ENCODE results near the gene SORBS1. TPM values are rescaled to one million over a fixed set of nuclear protein-coding genes. Genes with fewer than 3 reads are reported as not detected.

SORBS1 gene
- total and polyA plus RNA-seq, 2 of the 13 experiments (the other 11 are each of a cell fraction or from before 2014, with no cell fraction given) = 16.8 to 39.8 TPM

DNA sequence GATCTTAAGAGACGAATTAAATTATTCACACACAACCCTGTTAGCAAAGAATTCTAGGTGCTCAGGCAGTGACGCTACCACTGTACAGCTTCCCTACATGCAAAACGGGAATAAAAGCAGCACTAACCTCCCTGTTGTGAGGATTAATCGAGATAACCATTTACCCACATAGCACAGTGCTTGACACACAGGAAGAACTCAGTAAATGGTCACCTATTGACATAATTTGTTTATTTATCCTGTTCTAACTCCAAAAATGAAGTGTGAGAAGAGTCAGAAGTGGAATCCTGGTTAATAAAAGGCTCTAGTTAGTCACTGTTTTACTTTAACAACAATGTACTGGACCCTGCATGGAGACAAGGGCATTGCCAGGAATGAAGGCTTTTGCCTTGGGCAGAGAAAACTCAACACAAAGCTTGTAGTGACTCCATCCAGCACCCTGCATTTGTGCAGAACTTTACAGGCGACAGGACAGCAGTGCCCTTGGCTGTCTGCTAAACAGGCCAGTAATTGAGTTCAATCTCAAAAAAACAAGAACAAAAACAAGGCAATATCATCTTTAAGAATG lies 103.8 kb downstream of the SORBS1 start (continued):
- TF ChIP-seq, protein P1, sequence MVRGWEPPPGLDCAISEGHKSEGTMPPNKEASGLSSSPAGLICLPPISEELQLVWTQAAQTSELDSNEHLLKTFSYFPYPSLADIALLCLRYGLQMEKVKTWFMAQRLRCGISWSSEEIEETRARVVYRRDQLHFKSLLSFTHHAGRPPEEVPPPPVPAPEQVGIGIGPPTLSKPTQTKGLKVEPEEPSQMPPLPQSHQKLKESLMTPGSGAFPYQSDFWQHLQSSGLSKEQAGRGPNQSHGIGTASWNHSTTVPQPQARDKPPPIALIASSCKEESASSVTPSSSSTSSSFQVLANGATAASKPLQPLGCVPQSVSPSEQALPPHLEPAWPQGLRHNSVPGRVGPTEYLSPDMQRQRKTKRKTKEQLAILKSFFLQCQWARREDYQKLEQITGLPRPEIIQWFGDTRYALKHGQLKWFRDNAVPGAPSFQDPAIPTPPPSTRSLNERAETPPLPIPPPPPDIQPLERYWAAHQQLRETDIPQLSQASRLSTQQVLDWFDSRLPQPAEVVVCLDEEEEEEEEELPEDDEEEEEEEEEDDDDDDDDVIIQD (CRISPR knock-in tag; IDR thresholded peaks at IDR 0.05; ENCODE audit: low read depth) = no peak
- no peak for TF ChIP-seq ZNF674 (CRISPR knock-in tag; IDR thresholded peaks at IDR 0.05; ENCODE audit: low read depth)
- TF ChIP-seq ZFYVE20 (CRISPR knock-in tag; IDR thresholded peaks at IDR 0.05; ENCODE audit: borderline replicate concordance, low read depth) = no peak
- TF ChIP-seq SNRNP70 (IDR thresholded peaks at IDR 0.05; ENCODE audit: low read depth, low read length) = no peak
- no peak for TF ChIP-seq ZNF431 (CRISPR knock-in tag; IDR thresholded peaks at IDR 0.05; ENCODE audit: borderline replicate concordance, low read depth)
- TF ChIP-seq ZNF780A (CRISPR knock-in tag; IDR thresholded peaks at IDR 0.05) = no peak
- peak; percentile 65 for TF ChIP-seq TARDBP (CRISPR knock-in tag; IDR thresholded peaks at IDR 0.05)
- TF ChIP-seq ZNF629 (CRISPR knock-in tag; conservative IDR thresholded peaks at IDR 0.05) = no peak
- TF ChIP-seq SAFB2 (CRISPR knock-in tag; IDR thresholded peaks at IDR 0.05; ENCODE audit: borderline replicate concordance, low read depth) = no peak
- TF ChIP-seq RAD21 (CRISPR knock-in tag; IDR thresholded peaks at IDR 0.05) = no peak
- 0 out of 2 replicates have a peak, but pooled peaks have one; percentile 7 for TF ChIP-seq NFYB (CRISPR knock-in tag; IDR thresholded peaks at IDR 0.05)
- TF ChIP-seq ZNF724P (CRISPR knock-in tag; IDR thresholded peaks at IDR 0.05; ENCODE audit: borderline replicate concordance) = no peak
- TF ChIP-seq ZBTB43 (CRISPR knock-in tag; conservative IDR thresholded peaks at IDR 0.05) = peak; percentile 73
- no peak for TF ChIP-seq JDP2 (CRISPR knock-in tag; IDR thresholded peaks at IDR 0.05; ENCODE audit: borderline replicate concordance)
- TF ChIP-seq ZMYM2 (CRISPR knock-in tag; IDR thresholded peaks at IDR 0.05) = no peak
- TF ChIP-seq MEIS2 (CRISPR knock-in tag; IDR thresholded peaks at IDR 0.05) = peak; percentile 61; the same call in 1 of the 2 replicates
- TF ChIP-seq NFYC (CRISPR knock-in tag; IDR thresholded peaks at IDR 0.05) = no peak
- peak; percentile 35; the same call in 1 of the 2 replicates for TF ChIP-seq IKZF5 (CRISPR knock-in tag; IDR thresholded peaks at IDR 0.05)
- TF ChIP-seq KLF13 (CRISPR knock-in tag; IDR thresholded peaks at IDR 0.05) = no peak
- no peak; the same call in 1 of the 2 replicates for TF ChIP-seq ZBTB20 (CRISPR knock-in tag; IDR thresholded peaks at IDR 0.05; ENCODE audit: borderline replicate concordance, low read depth)
- TF ChIP-seq PAF1 (CRISPR knock-in tag; IDR thresholded peaks at IDR 0.05) = no peak
- no peak for TF ChIP-seq ZNF839 (CRISPR knock-in tag; IDR thresholded peaks at IDR 0.05; ENCODE audit: borderline replicate concordance)
- TF ChIP-seq TEF (CRISPR knock-in tag; IDR thresholded peaks at IDR 0.05) = no peak
- TF ChIP-seq ONECUT2 (CRISPR knock-in tag; IDR thresholded peaks at IDR 0.05) = no peak
- TF ChIP-seq PTBP1 (IDR thresholded peaks at IDR 0.05; ENCODE audit: low read depth, low read length, poor library complexity, severe bottlenecking) = no peak
